ENCODE data around the gene CCDC142.

- TF ChIP-seq CTCF (IDR thresholded peaks at IDR 0.05): no peak
- no peak for TF ChIP-seq POLR2A (IDR thresholded peaks at IDR 0.05)
Observed at GRCh38 chr2:74472945-74473258, 9.9 kb downstream of the CCDC142 start.
